Fibroblast of the aortic adventitia (primary cell): ENCODE results near the gene DPH2. TPM values are rescaled to one million over a fixed set of nuclear protein-coding genes. Genes with fewer than 3 reads are reported as not detected.
A peak's percentile ranks its signal among the peaks of the same experiment; 100 is the strongest.

Source experiments
- DNase-seq: peaks from one replicate; pipeline ENCODE4 v3.0.0-alpha.2; 2010; ENCODE audit warnings: low read depth
- H3K4me3 ChIP-seq: 2 replicates; pipeline ENCODE4 v1.5.1; 2011; ENCODE audit warnings: low read depth, mild to moderate bottlenecking, control low read depth, low read length, moderate library complexity
- CTCF ChIP-seq: IDR thresholded peaks from 2 replicates; pipeline ENCODE4 v1.5.1; 2011; ENCODE audit warnings: mild to moderate bottlenecking, low read length, control low read depth, inconsistent platforms; ENCODE audit not compliant: insufficient read depth
- total RNA-seq: library from RNA; depleted of rRNA; stranded (reverse); fragments of >200 nt; gene quantifications from 2 replicates; pipeline ENCODE4 v1.2.3, GENCODE V29; 2012; ENCODE audit warnings: low replicate concordance

DPH2 gene
- total RNA-seq, 1 donor = 15.6 TPM

GRCh38 chr1:43944860-43945259, 24.9 kb upstream of the DPH2 start:
- TF ChIP-seq CTCF = no peak
- no peak for DNase-seq
- no peak overlapping the region for H3K4me3 ChIP-seq

GRCh38 chr1:43945674-43946235, 24.1 kb upstream of the DPH2 start:
- no peak for TF ChIP-seq CTCF
- no peak for DNase-seq
- peak overlapping the region; percentile 96 for H3K4me3 ChIP-seq

GRCh38 chr1:43946236-43947060, 23.4 kb upstream of the DPH2 start, which contains the start of gene IPO13:
Gene IPO13, plus strand, starts transcription at chr1:43946950. Its CDS starts 651 bp downstream, at chr1:43947601.
- H3K4me3 ChIP-seq = peak within 1 kb of the TSS; percentile 96
- TF ChIP-seq CTCF = peak; percentile 52
- DNase-seq = peak; percentile 93

- H3K4me3 ChIP-seq = peak overlapping the region; percentile 96
- TF ChIP-seq CTCF = no peak
- no peak for DNase-seq
Observed at GRCh38 chr1:43947061-43947873, 22.5 kb upstream of the DPH2 start.

GRCh38 chr1:43947874-43948437, 21.9 kb upstream of the DPH2 start:
- no peak for TF ChIP-seq CTCF
- DNase-seq = peak; percentile 17
- peak overlapping the region; percentile 96 for H3K4me3 ChIP-seq

GRCh38 chr1:43949678-43950077, 20.1 kb upstream of the DPH2 start:
- DNase-seq = no peak
- no peak overlapping the region for H3K4me3 ChIP-seq
- TF ChIP-seq CTCF = no peak
